A673 (cell line): ENCODE results near the gene MRNIP.

Experiments used
- CTCF ChIP-seq: fragments of 300-800, 200-600 bp; sonication (generic); conservative IDR thresholded peaks from 2 replicates; pipeline ENCODE4 v1.5.1; 2017; ENCODE audit warnings: low read depth, mild to moderate bottlenecking, antibody characterized with exemption, low read length, moderate library complexity, mixed read lengths
- EZH2 ChIP-seq: fragments of 200-600 bp; sonication (generic); IDR thresholded peaks from 2 replicates; pipeline ENCODE4 v1.6.1; 2017; ENCODE audit warnings: borderline replicate concordance, low read depth, mild to moderate bottlenecking, mixed read lengths, antibody characterized with exemption, low read length; ENCODE audit not compliant: poor library complexity, severe bottlenecking

GRCh38 chr5:179870952-179871351 is 12.3 kb upstream of the MRNIP start:
- TF ChIP-seq CTCF, result no peak
- no peak for TF ChIP-seq EZH2
